ENCODE measurements around the gene SRMS.

Gene SRMS

GRCh38 chr20:63538204-63539091 lies 9.1 kb downstream of the SRMS start:
- Histone ChIP-seq H3K4me3 (ENCODE audit: low read depth in 1 of 2, low read length in 2 of 2) (peak overlapping the region in 1 of 2 donors; percentile 21), H3K4me1 (ENCODE audit: insufficient read depth, low read length) (no peaks in the 10 kb centered on the region), H3K9me3 (ENCODE audit: low read length) (no peaks in the 10 kb centered on the region), H3K9ac (ENCODE audit: low read length) (no peak overlapping the region), H3K27ac (ENCODE audit: low read depth, low read length) (no peak overlapping the region), H3K27me3 (ENCODE audit: control insufficient read depth in 1 of 2, insufficient read depth in 2 of 2, low read length in 2 of 2) (peaks cover 0 to 33% of the 10 kb centered on the region in 2 donors), H3K36me3 (ENCODE audit: insufficient read depth, low read length) (no peaks in the 10 kb centered on the region)

GRCh38 chr20:63537525-63538203 lies 9.9 kb downstream of the SRMS start:
- Histone ChIP-seq H3K9me3 (ENCODE audit: low read length) (no peaks in the 10 kb centered on the region), H3K4me3 (ENCODE audit: low read depth in 1 of 2, low read length in 2 of 2) (peak overlapping the region in 1 of 2 donors; percentile 21), H3K27ac (ENCODE audit: low read depth, low read length) (no peak overlapping the region), H3K27me3 (ENCODE audit: control insufficient read depth in 1 of 2, insufficient read depth in 2 of 2, low read length in 2 of 2) (peaks cover 0 to 36% of the 10 kb centered on the region in 2 donors), H3K4me1 (ENCODE audit: insufficient read depth, low read length) (no peaks in the 10 kb centered on the region), H3K36me3 (ENCODE audit: insufficient read depth, low read length) (no peaks in the 10 kb centered on the region), H3K9ac (ENCODE audit: low read length) (no peak overlapping the region)

GRCh38 chr20:63536997-63537524 lies 10.5 kb downstream of the SRMS start, which contains the start of gene PTK6:
TSS of gene PTK6 (minus strand) at chr20:63537376. CDS start at chr20:63537314, 62 bp downstream.
- Histone ChIP-seq H3K36me3 (ENCODE audit: insufficient read depth, low read length) (no peaks in the 10 kb centered on the region), H3K9me3 (ENCODE audit: low read length) (no peaks in the 10 kb centered on the region), H3K4me1 (ENCODE audit: insufficient read depth, low read length) (no peaks in the 10 kb centered on the region), H3K9ac (ENCODE audit: low read length) (no peak within 1 kb of the TSS), H3K4me3 (ENCODE audit: low read depth in 1 of 2, low read length in 2 of 2) (peak within 1 kb of the TSS in 1 of 2 donors; percentile 21), H3K27me3 (ENCODE audit: control insufficient read depth in 1 of 2, insufficient read depth in 2 of 2, low read length in 2 of 2) (peaks cover 0 to 41% of the 10 kb centered on the region in 2 donors), H3K27ac (ENCODE audit: low read depth, low read length) (no peak within 1 kb of the TSS)

GRCh38 chr20:63536241-63536977 lies 11.1 kb downstream of the SRMS start:
- no peaks in the 10 kb centered on the region for H3K4me1 ChIP-seq (ENCODE audit: insufficient read depth, low read length)
- peaks cover 0 to 41% of the 10 kb centered on the region in 2 donors for H3K27me3 ChIP-seq (ENCODE audit: control insufficient read depth in 1 of 2, insufficient read depth in 2 of 2, low read length in 2 of 2)
- no peak overlapping the region for H3K9ac ChIP-seq (ENCODE audit: low read length)
- no peak overlapping the region for H3K27ac ChIP-seq (ENCODE audit: low read depth, low read length)
- no peaks in the 10 kb centered on the region for H3K9me3 ChIP-seq (ENCODE audit: low read length)
- H3K36me3 ChIP-seq (ENCODE audit: insufficient read depth, low read length), result no peaks in the 10 kb centered on the region
- no peak overlapping the region for H3K4me3 ChIP-seq (ENCODE audit: low read depth in 1 of 2, low read length in 2 of 2)

DNA sequence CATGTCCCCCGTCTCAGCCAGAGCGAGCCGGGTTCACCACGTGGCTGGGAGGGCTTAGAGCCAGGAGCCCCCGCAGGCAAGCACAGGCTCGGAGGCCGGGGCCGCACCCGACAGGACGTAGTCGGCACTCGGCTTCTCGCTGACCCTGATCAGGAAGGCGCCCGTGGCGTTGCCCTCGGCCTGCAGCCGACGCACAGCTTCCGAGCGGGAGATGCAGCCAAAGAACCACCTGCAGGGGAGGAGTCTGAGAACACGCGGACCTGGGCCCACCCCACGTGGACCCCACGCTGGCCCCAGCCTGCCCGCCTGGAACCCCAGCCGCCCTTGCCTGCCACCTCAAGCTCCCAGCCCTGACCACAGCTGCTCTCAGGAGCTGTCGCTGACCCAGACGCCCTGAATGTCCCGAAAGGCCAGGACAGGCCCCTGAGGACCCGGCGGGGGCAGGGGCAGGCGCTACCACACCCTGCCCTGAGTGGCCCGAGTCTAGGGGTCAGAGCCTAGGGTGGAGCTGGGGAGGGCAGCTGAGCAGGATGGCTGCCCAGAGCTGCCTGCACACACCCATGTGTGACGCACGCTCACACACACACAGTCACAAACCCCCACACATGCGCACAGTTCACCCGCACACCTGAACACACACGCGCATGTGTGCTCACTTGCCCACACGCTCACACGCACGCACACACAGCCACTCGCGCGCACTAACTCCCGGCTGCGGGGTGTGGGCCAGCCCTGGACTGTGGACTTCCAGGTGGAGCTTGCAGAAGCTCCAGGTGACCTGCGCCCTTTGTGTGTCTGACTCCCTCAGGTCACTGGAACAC lies 12.5 kb downstream of the SRMS start:
- Histone ChIP-seq H3K4me1 (ENCODE audit: insufficient read depth, low read length) (no peaks in the 10 kb centered on the region), H3K9ac (ENCODE audit: low read length) (no peak overlapping the region), H3K27me3 (ENCODE audit: control insufficient read depth in 1 of 2, insufficient read depth in 2 of 2, low read length in 2 of 2) (peaks cover 0 to 48% of the 10 kb centered on the region in 2 donors), H3K36me3 (ENCODE audit: insufficient read depth, low read length) (no peaks in the 10 kb centered on the region), H3K27ac (ENCODE audit: low read depth, low read length) (no peak overlapping the region), H3K4me3 (ENCODE audit: low read depth in 1 of 2, low read length in 2 of 2) (no peak overlapping the region), H3K9me3 (ENCODE audit: low read length) (no peaks in the 10 kb centered on the region)

GRCh38 chr20:63534427-63534830 lies 13.1 kb downstream of the SRMS start:
- H3K4me1 ChIP-seq (ENCODE audit: insufficient read depth, low read length), result no peaks in the 10 kb centered on the region
- H3K27ac ChIP-seq (ENCODE audit: low read depth, low read length), result no peak overlapping the region
- H3K27me3 ChIP-seq (ENCODE audit: control insufficient read depth in 1 of 2, insufficient read depth in 2 of 2, low read length in 2 of 2), result peaks cover 0 to 50% of the 10 kb centered on the region in 2 donors
- no peak overlapping the region for H3K9ac ChIP-seq (ENCODE audit: low read length)
- H3K4me3 ChIP-seq (ENCODE audit: low read depth in 1 of 2, low read length in 2 of 2), result no peak overlapping the region
- no peaks in the 10 kb centered on the region for H3K9me3 ChIP-seq (ENCODE audit: low read length)
- H3K36me3 ChIP-seq (ENCODE audit: insufficient read depth, low read length), result no peaks in the 10 kb centered on the region

GRCh38 chr20:63533871-63534393 lies 13.6 kb downstream of the SRMS start:
- Histone ChIP-seq H3K9me3 (ENCODE audit: low read length) (no peaks in the 10 kb centered on the region), H3K27ac (ENCODE audit: low read depth, low read length) (no peak overlapping the region), H3K9ac (ENCODE audit: low read length) (no peak overlapping the region), H3K36me3 (ENCODE audit: insufficient read depth, low read length) (no peaks in the 10 kb centered on the region), H3K27me3 (ENCODE audit: control insufficient read depth in 1 of 2, insufficient read depth in 2 of 2, low read length in 2 of 2) (peaks cover 0 to 50% of the 10 kb centered on the region in 2 donors), H3K4me3 (ENCODE audit: low read depth in 1 of 2, low read length in 2 of 2) (no peak overlapping the region), H3K4me1 (ENCODE audit: insufficient read depth, low read length) (no peaks in the 10 kb centered on the region)

DNA sequence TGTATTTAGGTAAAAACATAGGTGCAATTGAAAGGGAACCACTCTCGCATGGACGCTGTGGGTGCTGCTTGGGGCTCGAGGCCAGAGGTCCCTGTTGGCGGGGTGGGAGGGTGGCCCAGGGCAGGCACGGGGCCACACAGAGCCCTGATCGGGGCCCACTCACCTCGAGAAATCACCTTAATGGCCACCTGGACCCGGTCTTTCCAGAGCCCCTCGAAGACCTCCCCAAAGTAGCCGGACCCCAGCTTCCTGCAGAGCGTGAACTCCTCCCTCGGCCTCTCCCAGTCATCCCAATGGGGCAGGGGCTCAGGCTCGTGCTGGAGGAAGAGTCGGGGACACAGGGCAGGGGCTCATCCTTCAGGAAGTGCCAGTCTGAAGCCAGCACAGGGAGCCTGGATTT lies 14.2 kb downstream of the SRMS start:
- H3K4me1 ChIP-seq (ENCODE audit: insufficient read depth, low read length), result no peaks in the 10 kb centered on the region
- no peak overlapping the region for H3K4me3 ChIP-seq (ENCODE audit: low read depth in 1 of 2, low read length in 2 of 2)
- H3K27me3 ChIP-seq (ENCODE audit: control insufficient read depth in 1 of 2, insufficient read depth in 2 of 2, low read length in 2 of 2), result peaks cover 0 to 50% of the 10 kb centered on the region in 2 donors
- no peaks in the 10 kb centered on the region for H3K9me3 ChIP-seq (ENCODE audit: low read length)
- H3K36me3 ChIP-seq (ENCODE audit: insufficient read depth, low read length), result no peaks in the 10 kb centered on the region
- no peak overlapping the region for H3K27ac ChIP-seq (ENCODE audit: low read depth, low read length)
- H3K9ac ChIP-seq (ENCODE audit: low read length), result no peak overlapping the region

- Histone ChIP-seq H3K27ac (ENCODE audit: low read depth, low read length) (no peak overlapping the region), H3K36me3 (ENCODE audit: insufficient read depth, low read length) (no peaks in the 10 kb centered on the region), H3K9me3 (ENCODE audit: low read length) (no peaks in the 10 kb centered on the region), H3K27me3 (ENCODE audit: control insufficient read depth in 1 of 2, insufficient read depth in 2 of 2, low read length in 2 of 2) (peaks cover 0 to 47% of the 10 kb centered on the region in 2 donors), H3K4me1 (ENCODE audit: insufficient read depth, low read length) (no peaks in the 10 kb centered on the region), H3K9ac (ENCODE audit: low read length) (no peak overlapping the region), H3K4me3 (ENCODE audit: low read depth in 1 of 2, low read length in 2 of 2) (no peak overlapping the region)
Measured at GRCh38 chr20:63532449-63532971, 15.0 kb downstream of the SRMS start.
